HL-60 (cell line): ENCODE data around the gene PDSS2.

Source experiments
- POLR2AphosphoS5 ChIP-seq: IDR thresholded peaks from 2 replicates; pipeline ENCODE4 v1.6.1; 2012; ENCODE audit warnings: low read depth
- TF ChIP-seq, protein P1 (sequence below): IDR thresholded peaks from one replicate; pipeline ENCODE4 v1.5.1; 2011; ENCODE audit warnings: low read length, control low read depth, inconsistent platforms; ENCODE audit not compliant: insufficient read depth

DNA sequence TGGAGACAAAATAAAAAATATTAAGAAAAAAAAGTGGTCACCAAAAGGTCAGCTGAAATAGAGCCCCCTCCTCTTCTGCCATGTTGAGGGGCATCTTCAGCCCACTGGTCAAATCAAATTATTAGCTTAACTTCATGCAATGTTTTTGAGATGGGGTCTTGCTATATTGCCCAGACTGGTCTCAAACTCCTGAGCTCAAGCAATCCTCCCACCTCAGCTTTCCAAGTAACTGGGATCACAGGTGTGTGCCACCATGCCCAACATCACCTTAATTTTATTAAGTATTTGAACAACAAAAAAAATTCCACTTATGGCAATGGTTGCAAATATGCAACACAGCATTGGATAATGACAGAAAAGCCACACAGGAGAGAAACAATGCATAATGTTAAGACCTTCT, 244.7 kb downstream of the PDSS2 start:
- TF ChIP-seq, protein P1, sequence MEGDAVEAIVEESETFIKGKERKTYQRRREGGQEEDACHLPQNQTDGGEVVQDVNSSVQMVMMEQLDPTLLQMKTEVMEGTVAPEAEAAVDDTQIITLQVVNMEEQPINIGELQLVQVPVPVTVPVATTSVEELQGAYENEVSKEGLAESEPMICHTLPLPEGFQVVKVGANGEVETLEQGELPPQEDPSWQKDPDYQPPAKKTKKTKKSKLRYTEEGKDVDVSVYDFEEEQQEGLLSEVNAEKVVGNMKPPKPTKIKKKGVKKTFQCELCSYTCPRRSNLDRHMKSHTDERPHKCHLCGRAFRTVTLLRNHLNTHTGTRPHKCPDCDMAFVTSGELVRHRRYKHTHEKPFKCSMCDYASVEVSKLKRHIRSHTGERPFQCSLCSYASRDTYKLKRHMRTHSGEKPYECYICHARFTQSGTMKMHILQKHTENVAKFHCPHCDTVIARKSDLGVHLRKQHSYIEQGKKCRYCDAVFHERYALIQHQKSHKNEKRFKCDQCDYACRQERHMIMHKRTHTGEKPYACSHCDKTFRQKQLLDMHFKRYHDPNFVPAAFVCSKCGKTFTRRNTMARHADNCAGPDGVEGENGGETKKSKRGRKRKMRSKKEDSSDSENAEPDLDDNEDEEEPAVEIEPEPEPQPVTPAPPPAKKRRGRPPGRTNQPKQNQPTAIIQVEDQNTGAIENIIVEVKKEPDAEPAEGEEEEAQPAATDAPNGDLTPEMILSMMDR: no peak
- TF ChIP-seq POLR2AphosphoS5: no peak
